Activated T-cell treated with anti-CD3 and anti-CD28 coated beads, Interleukin-2, amount 50 U/mL, for 1 hour (primary cell): ENCODE data around the gene ALK.

Experiments
- DNase-seq: peaks from one replicate; pipeline ENCODE4 v3.0.0-alpha.2; 2020

Gene ALK

GRCh38 chr2:29900971-29901633 lies 20.3 kb downstream of the ALK start:
- no peak for DNase-seq

GRCh38 chr2:29898999-29899398 lies 22.4 kb downstream of the ALK start:
- no peak for DNase-seq

DNA sequence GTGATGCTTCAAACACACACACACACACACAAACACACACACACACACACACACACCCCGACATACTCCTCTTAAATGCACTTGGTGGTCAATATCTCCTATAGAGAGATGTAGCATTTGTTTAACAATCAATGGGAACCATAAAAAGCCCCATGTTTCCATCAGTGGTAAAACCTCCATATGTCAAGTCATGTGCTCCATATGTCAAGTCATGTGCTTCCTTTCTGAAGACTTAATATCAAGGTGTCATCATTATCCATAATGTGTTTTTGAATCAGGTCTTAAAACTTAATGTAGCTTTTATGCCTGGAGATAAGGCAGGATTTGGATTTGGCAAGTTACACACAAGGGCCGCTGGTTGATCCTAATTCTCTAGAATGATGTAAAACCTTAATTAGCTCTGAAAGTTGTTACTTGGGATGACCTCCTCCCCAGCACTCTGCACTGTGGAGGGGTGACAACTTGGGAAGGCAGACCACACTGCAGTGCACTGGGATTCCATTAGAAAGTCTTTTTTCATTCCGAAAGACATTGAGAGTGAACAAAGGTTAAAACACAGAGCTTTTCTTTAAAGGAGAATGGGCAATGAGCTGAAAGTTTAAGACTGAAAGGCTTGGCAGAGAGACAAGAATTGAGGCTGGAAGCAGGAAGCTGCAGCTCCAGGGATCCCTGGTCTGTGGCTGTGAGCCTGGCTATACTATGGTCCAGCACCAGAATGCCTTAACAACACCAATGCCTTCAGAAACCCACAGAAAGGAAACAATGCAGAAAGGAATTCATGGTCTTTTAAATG lies 26.4 kb downstream of the ALK start:
- no peak for DNase-seq

- DNase-seq, result no peak
Observed at GRCh38 chr2:29892585-29893259, 28.7 kb downstream of the ALK start.

- no peak for DNase-seq
Observed at GRCh38 chr2:29881089-29881730, 40.2 kb downstream of the ALK start.

DNA sequence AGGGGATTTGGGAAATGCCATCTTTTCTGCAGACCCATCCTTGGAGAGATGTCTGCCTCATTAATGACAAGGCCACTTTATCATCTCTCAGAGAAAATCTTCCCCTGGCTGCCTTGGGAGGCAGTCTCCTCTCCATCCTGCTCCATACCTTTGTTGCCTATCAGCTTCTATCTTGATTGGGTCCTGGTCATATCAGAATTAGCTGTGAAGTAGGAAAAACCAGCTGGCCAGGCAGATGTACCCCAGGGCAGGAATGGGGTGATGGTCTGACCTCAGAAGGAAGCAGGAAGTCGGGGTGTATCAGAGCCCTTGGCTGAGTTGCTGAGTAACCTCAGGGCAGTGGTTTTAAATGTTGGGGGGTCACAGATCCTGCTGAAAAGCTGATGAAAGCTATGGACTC lies 41.3 kb downstream of the ALK start:
- no peak for DNase-seq

GRCh38 chr2:29879456-29879855 lies 41.9 kb downstream of the ALK start:
- DNase-seq, result no peak

DNA sequence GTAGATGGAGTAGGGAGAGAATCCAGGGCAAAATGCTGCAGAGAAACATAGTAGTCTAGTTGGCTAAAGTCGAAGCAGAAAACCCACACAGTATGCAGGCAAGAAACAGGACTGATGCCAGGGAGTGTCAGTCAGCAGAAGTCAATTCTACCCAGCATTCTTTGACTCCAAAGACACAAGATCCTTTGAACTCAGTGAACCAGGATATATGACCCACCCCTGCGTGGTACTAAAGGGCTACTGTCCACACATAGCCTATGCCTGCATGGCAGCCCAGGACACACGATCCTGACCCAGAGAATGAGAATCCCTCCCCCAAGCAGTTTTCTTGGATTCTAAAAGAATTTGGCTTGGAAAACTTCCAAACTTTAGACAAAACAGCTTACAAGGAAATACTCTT lies 42.5 kb downstream of the ALK start:
- no peak for DNase-seq

DNA sequence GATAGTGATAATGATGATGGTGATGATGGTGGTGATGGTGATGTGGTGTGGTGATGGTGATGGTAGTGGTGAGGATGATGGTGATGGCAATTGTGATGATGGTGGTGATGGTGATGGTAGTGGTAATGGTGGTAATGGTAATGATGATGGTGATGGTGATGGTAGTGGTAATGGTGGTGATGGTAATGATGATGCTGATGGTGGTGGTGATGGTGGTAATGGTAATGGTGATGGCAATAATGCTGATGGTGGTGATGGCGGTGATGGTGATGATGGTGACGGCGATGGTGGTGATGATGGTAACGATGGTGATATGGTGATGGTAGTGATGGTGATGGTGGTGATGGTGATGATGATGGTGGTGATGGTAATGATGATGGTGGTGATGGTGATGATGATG lies 45.0 kb downstream of the ALK start:
- no peak for DNase-seq

- DNase-seq, result no peak
Observed at GRCh38 chr2:29874745-29875144, 46.6 kb downstream of the ALK start.

DNA sequence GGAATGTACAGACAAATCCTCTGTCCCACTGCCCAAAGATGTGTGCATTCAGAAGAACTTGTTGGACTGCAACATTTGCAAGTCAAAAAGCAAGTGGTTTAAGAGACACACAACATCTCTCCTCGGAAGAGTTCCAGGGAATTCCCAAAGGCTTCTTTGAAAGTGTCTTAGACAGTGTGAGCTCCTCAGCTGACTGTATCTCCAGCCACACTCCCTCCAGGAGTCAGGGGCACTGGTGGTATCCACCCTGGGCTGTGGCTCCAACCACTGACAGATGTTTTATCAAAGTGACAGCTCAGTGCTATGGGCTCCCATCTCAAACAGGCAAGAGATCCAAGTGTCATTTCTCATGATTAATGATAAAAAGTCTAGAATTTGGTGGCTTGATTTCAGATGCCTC lies 48.5 kb downstream of the ALK start:
- DNase-seq, result no peak

DNA sequence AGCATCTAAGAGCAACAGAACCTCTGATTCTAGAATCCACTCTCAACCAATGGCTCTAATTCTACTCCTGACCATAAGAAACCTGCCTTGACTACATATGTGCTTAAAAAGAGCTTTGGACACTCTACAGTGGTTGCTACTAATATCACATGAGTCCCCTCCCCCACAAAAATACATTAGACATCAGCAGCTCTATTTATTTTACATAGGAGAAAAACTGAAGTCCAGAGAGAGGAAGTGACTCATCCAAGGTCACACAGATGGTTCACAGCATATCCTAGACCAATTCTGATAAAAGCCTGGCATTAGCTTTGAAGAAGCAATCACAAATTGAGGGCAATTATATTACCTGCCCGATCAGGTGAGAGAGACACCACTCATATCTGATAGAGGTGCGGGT lies 49.8 kb downstream of the ALK start:
- DNase-seq, result no peak

- DNase-seq, result no peak
Observed at GRCh38 chr2:29865512-29865911, 55.9 kb downstream of the ALK start.

DNA sequence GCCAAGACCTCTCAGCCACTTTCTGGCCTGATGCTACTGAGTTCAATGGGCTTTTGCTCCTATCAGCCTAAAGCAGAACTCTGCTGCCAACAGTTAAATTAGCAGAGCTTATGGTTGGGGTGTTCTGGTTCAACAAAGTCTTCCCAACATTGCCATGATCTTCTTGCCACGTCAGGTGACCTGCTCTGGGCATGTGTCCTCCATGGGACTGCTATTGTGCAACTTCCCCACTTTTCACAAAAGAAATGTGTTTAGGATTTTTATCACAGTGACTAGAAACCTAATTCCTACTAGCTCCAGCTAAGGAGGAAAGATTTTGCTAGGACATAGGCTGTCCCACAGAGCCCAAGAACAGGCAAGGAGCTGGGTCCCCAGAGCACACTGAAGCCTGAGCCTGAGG lies 56.4 kb downstream of the ALK start:
- DNase-seq, result no peak

- DNase-seq, result no peak
Observed at GRCh38 chr2:29855924-29856639, 65.3 kb downstream of the ALK start.

DNA sequence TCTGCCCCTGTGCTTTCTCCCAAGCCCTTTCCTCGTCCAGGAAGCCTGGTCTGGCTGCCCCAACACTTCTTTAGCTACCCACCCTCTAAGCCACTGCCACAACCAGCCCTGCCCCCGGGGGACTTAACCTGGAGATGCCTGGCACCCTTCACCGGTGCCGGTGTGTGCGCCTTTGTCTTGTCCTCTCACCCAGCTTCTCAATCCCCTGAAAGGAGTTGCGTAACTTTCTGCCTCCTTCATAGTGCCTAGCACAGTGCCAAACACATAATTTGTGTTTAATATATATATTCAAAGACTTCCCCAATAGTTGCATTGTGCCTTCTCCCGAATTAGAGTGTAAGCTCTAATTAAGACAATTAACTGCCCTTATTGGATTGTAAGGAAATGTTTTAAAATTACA lies 70.6 kb downstream of the ALK start:
- no peak for DNase-seq

DNA sequence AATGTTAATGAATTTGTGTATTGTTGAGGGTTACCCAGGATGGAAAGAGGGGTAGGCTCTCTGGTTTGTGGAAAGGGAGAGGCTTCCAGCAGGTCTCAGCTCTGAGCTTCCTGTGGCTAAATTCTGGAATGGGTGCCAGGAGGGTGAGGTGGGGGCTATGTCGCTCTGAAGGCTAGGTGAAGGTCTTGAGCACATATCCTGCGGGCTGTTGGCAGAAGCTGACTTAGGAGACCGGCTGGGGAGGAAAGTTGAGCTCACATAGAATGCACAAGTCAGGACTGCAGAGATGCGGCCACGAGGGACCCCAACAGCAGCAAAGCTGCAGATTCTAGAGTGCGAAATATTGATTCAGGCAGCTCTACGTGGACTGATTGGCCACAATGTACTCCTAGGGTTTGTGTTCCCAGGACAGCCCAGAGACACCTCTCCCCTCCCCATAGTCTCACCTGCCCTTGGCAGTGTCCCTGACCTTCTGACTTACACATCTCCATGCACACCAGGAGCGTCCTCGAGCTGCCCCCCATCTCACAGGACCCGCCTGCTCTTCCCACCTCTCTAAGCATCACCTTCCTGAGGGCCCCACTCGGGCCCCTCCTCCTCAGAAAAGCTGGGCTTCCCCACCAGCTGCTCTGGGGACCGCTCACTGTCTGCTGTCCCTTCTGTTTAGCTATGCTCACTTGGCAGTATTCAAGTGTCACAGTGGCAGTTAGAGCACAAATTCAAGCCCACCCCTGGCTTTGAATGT lies 72.6 kb downstream of the ALK start:
- DNase-seq, result no peak

GRCh38 chr2:29847886-29848285 lies 73.5 kb downstream of the ALK start:
- DNase-seq, result no peak

DNA sequence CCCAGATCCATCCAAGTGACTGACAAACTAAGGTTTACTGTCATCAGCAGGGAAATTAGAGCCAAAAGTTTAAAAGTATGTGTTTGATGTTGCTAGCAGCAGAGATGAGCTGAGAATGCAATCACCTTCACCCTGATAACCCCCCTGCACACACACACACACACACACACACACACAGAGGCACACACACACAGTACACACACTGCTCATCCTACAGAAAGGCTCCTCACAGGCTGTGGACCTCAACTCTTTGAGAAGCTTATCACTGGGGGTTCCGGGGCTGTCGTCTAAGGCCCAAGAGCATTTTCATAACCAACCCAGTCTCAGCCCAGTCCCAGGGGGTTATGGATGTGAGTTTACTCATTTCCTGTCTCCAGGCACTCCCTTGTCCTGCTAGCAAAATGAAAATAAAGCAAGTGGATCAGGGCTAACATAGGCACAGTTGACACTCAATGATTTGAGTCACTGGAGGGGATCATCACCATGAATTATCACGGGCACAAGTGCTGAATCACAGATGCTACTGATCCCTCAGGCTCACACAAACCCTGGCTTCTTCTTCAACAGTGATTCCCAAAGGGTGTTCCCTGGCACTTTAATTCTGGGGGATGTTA lies 76.6 kb downstream of the ALK start:
- no peak for DNase-seq

- DNase-seq, result no peak
Observed at GRCh38 chr2:29841386-29842004, 79.9 kb downstream of the ALK start.

DNA sequence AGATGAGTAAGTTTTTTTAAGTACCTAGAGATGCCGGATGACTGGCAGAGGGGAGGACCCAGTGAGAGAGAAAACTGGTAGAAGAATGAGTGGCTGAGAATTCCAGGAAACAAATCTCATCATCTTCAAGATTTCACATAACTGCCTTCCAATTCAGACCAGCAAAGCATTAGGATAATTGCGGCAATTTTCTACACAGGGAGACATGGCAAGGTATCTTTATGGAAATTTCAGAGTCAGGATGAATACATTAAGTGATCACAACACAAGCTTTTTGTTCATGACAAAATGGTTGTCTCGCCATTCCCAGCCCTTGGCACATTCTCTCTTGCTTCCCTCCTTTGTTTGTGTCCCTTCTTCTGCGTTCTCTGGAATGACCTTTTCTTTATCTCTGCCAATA lies 82.1 kb downstream of the ALK start:
- no peak for DNase-seq
